HepG2 (cell line): Measurements from ENCODE around the gene ATP2B2. TPM values are rescaled to one million over a fixed set of nuclear protein-coding genes. Genes with fewer than 3 reads are reported as not detected.

Source experiments
- ATAC-seq: fragments of 200-7000 bp; cut with Tn5 transposase; 3 replicates; pipeline ENCODE4 v1.9.1; 2020; ENCODE audit warnings: mild to moderate bottlenecking, moderate library complexity
- BruUV-seq: library from RNA; stranded (reverse); fragments of 400-500 nt; replicated peaks from 2 replicates; lab custom pipeline; 2021; lab: Mats Ljungman, UMichigan
- CTCF ChIA-PET: fragments of 300-600 bp; formaldehyde crosslinking; extraction: SDS; loops from one replicate; lab custom pipeline; 2021; ENCODE audit warnings: low total read pairs, inconsistent platforms, low intra/inter-chr PET ratio; lab: Yijun Ruan, JAX
- POLR2A ChIA-PET: fragments of 350-600 bp; sonication (Branson Sonifier 250); formaldehyde crosslinking; loops from one replicate; lab custom pipeline; 2020; ENCODE audit warnings: antibody characterized with exemption, inconsistent platforms; lab: Yijun Ruan, JAX
- DNase-seq: peaks from one replicate; pipeline ENCODE4 v3.0.0-alpha.2; 2015; ENCODE audit warnings: low spot score
- FAIRE-seq: peaks from 3 replicates; lab custom pipeline; 2011; peaks lifted over from hg19 to GRCh38; lab: Jason Lieb, UNC
- H2AFZ ChIP-seq: one replicate; pipeline ENCODE4 v1.6.1; 2011; ENCODE audit warnings: low read length, inconsistent platforms
- H3K27ac ChIP-seq: fragments of 300-600 bp; 3 replicates; pipeline ENCODE4 v1.8.0; 2011; ENCODE audit warnings: mixed run types, mild to moderate bottlenecking, mixed read lengths, low read length, inconsistent platforms; ENCODE audit not compliant: insufficient read depth; ENCODE audit errors: extremely low read length
- H3K27me3 ChIP-seq, 2 experiments: fragments of 200-600 bp in 1 of 2; 2 replicates in 1 of 2; 3 replicates in 1 of 2; pipeline versions ENCODE4 v1.6.0 to v1.8.0; 2011; ENCODE audit warnings: low read length in 2 of 2, mild to moderate bottlenecking in 2 of 2, moderate library complexity in 2 of 2, inconsistent platforms in 1 of 2; ENCODE audit not compliant: insufficient read depth in 2 of 2, control insufficient read depth in 1 of 2
- H3K36me3 ChIP-seq, 2 experiments: fragments of 200-600 bp in 1 of 2; replicated peaks in 1 of 2; 2 replicates in 1 of 2; 3 replicates in 1 of 2; pipeline versions ENCODE4 v1.5.1 to v1.8.0; 2011; ENCODE audit warnings: low read length in 2 of 2, inconsistent platforms in 1 of 2; ENCODE audit not compliant: insufficient read depth in 2 of 2, control insufficient read depth in 1 of 2
- H3K4me1 ChIP-seq: 2 replicates; pipeline ENCODE4 v1.5.1; 2012; ENCODE audit warnings: low read length, inconsistent platforms; ENCODE audit not compliant: insufficient read depth
- H3K4me2 ChIP-seq: 2 replicates; pipeline ENCODE4 v1.6.0; 2011; ENCODE audit warnings: low read depth, low read length, inconsistent platforms
- H3K4me3 ChIP-seq, 3 experiments: fragments of 200-600 bp in 1 of 3; sonication (generic), shearing (Covaris generic) in 1 of 3; replicated peaks in 1 of 3; 2 replicates each; pipeline ENCODE4 v1.5.1; 2011 to 2016; ENCODE audit warnings: low read length in 3 of 3, inconsistent platforms in 2 of 3, low read depth in 2 of 3, mild to moderate bottlenecking in 2 of 3, control low read depth in 1 of 3, mixed read lengths in 1 of 3; ENCODE audit not compliant: insufficient read depth in 1 of 3
- H3K79me2 ChIP-seq: one replicate; pipeline ENCODE4 v1.6.1; 2011; ENCODE audit warnings: low read length, inconsistent platforms; ENCODE audit not compliant: insufficient read depth
- H3K9ac ChIP-seq: 2 replicates; pipeline ENCODE4 v1.6.0; 2011; ENCODE audit warnings: mild to moderate bottlenecking, low read depth, low read length, inconsistent platforms; ENCODE audit not compliant: insufficient read depth
- H3K9me3 ChIP-seq: 2 replicates; pipeline ENCODE4 v1.5.1; 2012; ENCODE audit warnings: mild to moderate bottlenecking, low read length
- H4K20me1 ChIP-seq: 2 replicates; pipeline ENCODE4 v1.6.0; 2011; ENCODE audit warnings: inconsistent platforms, mild to moderate bottlenecking, low read length, moderate library complexity; ENCODE audit not compliant: insufficient read depth
- ZMYM3 ChIP-seq: sonication (generic); formaldehyde crosslinking; IDR thresholded peaks from 2 replicates; pipeline ENCODE4 v1.5.1; 2020; ENCODE audit warnings: mild to moderate bottlenecking, missing genetic modification reagents
- ZNF629 ChIP-seq: sonication (generic); formaldehyde crosslinking; conservative IDR thresholded peaks from 2 replicates; pipeline ENCODE4 v1.5.0; 2020; ENCODE audit warnings: missing genetic modification reagents
- ZNF646 ChIP-seq: sonication (generic); formaldehyde crosslinking; IDR thresholded peaks from 2 replicates; pipeline ENCODE4 v1.9.0; 2021; ENCODE audit warnings: mild to moderate bottlenecking, missing genetic modification reagents
- WGBS: methylation state at CpG from one replicate; pipeline ENCODE4 v1.1.6; 2017; ENCODE audit warnings: low lambda C conversion rate; 5-methylcytosine and 5-hydroxymethylcytosine counted together
- in situ Hi-C: cut with HindIII; loops from 2 replicates; pipeline ENCODE4 v1.10.0; 2017; ENCODE audit warnings: low pct_unique_long_range_greater_than_20kb; ENCODE audit not compliant: extremely low pct_ligation_motif_present
- intact Hi-C: fragments of 100-400 bp; cut with micrococcal nuclease; formaldehyde crosslinking; loops from one replicate; pipeline ENCODE4 v1.10.0; 2022; ENCODE audit not compliant: unreplicated experiment
- polyA plus RNA-seq, 8 experiments: library from polyadenylated mRNA; depleted of rRNA in 3 of 8; stranded (reverse) in 7 of 8; unstranded in 1 of 8; fragments of >200 nt; fragmentation: Illumina TruSeq in 4 of 8; extraction: Trizol in 4 of 8; gene quantifications; 2 replicates each; pipeline versions ENCODE4 v1.2.1 to v1.2.3, GENCODE V29; 2011 to 2016; ENCODE audit warnings: low read depth in 4 of 8, missing spikeins in 1 of 8, mixed read lengths in 1 of 8; ENCODE audit not compliant: insufficient read depth in 1 of 8
- total RNA-seq, 5 experiments: library from RNA; depleted of rRNA; stranded (reverse); fragments of >200 nt; fragmentation: Illumina TruSeq; extraction: Trizol; gene quantifications; 2 replicates each; pipeline ENCODE4 v1.2.3, GENCODE V29; 2016; ENCODE audit warnings: low read depth in 1 of 5

The ATP2B2 gene
- total and polyA plus RNA-seq, 2 of the 13 experiments (the other 11 are each of a cell fraction or from before 2014, with no cell fraction given), result 1.5 to 2.3 TPM

GRCh38 chr3:10484709-10485108 lies 20.7 kb downstream of the ATP2B2 start:
- intact Hi-C loops, result no loop called here
- TF ChIP-seq ZNF646 (no peak), ZMYM3 (CRISPR knock-in tag) (0 out of 2 replicates have a peak, but pooled peaks have one; percentile 27), ZNF629 (peak; percentile 86)
- in situ Hi-C loops, result no loop called here
- Histone ChIP-seq H3K9ac (no peak overlapping the region), H3K27ac (no peak overlapping the region), H4K20me1 (no peaks in the 10 kb centered on the region), H2AFZ (no peak overlapping the region), H3K27me3 (no peaks in the 10 kb centered on the region; a peak in 1 of 5 replicates), H3K9me3 (no peaks in the 10 kb centered on the region), H3K4me3 (no peak overlapping the region), H3K4me2 (no peak overlapping the region), H3K36me3 (no peaks in the 10 kb centered on the region), H3K79me2 (no peaks in the 10 kb centered on the region), H3K4me1 (peaks cover 29% of the 10 kb centered on the region)
- WGBS, result 100% methylated on average over 1 of the region's 3 CpGs
- DNase-seq, result no peak
- no TSS peak for BruUV-seq
- ChIA-PET CTCF (no interaction called here), POLR2A (no interaction called here)
- no peak for FAIRE-seq
- ATAC-seq, result no peak
